Stimulated activated CD4-positive, alpha-beta T cell treated with anti-CD3 and anti-CD28 coated beads, Interleukin-2, amount 100 ng/mL, for 4 hours (primary cell): ENCODE measurements around the gene KHNYN.

Source experiments
- DNase-seq: peaks from one replicate; pipeline ENCODE4 v3.0.0-alpha.2; 2020; ENCODE audit warnings: low read depth

KHNYN gene

GRCh38 chr14:24422694-24423601, 6.8 kb upstream of the KHNYN start:
- no peak for DNase-seq

- no peak for DNase-seq
Measured at GRCh38 chr14:24425704-24426103, 4.0 kb upstream of the KHNYN start.

- DNase-seq: no peak
Measured at GRCh38 chr14:24426150-24426911, 3.4 kb upstream of the KHNYN start.

GRCh38 chr14:24426912-24427536, 2.7 kb upstream of the KHNYN start:
- DNase-seq: no peak

- DNase-seq: no peak
Measured at GRCh38 chr14:24427537-24428508, 1.9 kb upstream of the KHNYN start.

- no peak for DNase-seq
Measured at GRCh38 chr14:24428628-24429394, 943 bp upstream of the KHNYN start.

GRCh38 chr14:24430143-24430681, 458 bp downstream of the KHNYN start:
- DNase-seq: no peak

- DNase-seq: peak; percentile 58
Measured at GRCh38 chr14:24430682-24431568, 1.2 kb downstream of the KHNYN start.

GRCh38 chr14:24431569-24432258, 2.0 kb downstream of the KHNYN start:
- peak; percentile 83 for DNase-seq

- DNase-seq: no peak
Measured at GRCh38 chr14:24432259-24433131, 2.7 kb downstream of the KHNYN start.

GRCh38 chr14:24434036-24434435, 4.3 kb downstream of the KHNYN start:
- no peak for DNase-seq

GRCh38 chr14:24434676-24435075, 4.9 kb downstream of the KHNYN start:
- no peak for DNase-seq

GRCh38 chr14:24435192-24435810, 5.5 kb downstream of the KHNYN start:
- no peak for DNase-seq

GRCh38 chr14:24435998-24436354, 6.2 kb downstream of the KHNYN start:
- DNase-seq: no peak

GRCh38 chr14:24436355-24437019, 6.7 kb downstream of the KHNYN start:
- DNase-seq: no peak

GRCh38 chr14:24437020-24437735, 7.4 kb downstream of the KHNYN start:
- DNase-seq: no peak
